Measurements from ENCODE around the gene STRA8. TPM values are rescaled to one million over a fixed set of nuclear protein-coding genes. Genes with fewer than 3 reads are reported as not detected.

Gene STRA8, protein sequence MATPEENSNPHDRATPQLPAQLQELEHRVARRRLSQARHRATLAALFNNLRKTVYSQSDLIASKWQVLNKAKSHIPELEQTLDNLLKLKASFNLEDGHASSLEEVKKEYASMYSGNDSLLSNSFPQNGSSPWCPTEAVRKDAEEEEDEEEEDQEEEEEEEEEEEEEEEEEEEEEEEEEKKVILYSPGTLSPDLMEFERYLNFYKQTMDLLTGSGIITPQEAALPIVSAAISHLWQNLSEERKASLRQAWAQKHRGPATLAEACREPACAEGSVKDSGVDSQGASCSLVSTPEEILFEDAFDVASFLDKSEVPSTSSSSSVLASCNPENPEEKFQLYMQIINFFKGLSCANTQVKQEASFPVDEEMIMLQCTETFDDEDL
- not detected for polyA plus RNA-seq

DNA sequence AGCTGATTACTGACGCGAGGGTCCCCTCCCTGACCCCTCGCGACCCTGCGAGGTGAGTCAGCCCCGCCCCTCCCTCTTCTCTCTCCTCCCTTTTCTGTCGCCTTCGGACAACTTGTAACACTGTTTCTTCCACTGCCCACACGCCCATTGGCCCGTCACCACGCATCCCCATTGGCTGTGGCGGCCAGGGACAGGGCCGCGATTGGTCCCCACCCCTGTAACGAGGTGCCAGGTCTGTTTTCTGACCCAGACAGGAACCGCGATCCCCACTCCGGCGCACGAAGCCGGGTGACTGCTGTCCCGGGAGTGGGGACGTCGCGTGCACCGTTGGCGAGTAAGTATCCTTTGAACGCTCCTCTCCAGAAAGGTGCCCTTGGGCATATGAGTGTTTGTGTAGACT, at the start of gene STRA8:
Gene STRA8 (plus strand): TSS at position 269 of the 400 bp plus-strand sequence. CDS start 6,687 bp downstream, outside the sequence.
- H3K27ac ChIP-seq (ENCODE audit: low read depth, low read length) = no peak within 1 kb of the TSS
- WGBS, 3 donors = 94 to 95% (median 95%) methylated on average over 23 to 28 of the region's 28 CpGs

DNA sequence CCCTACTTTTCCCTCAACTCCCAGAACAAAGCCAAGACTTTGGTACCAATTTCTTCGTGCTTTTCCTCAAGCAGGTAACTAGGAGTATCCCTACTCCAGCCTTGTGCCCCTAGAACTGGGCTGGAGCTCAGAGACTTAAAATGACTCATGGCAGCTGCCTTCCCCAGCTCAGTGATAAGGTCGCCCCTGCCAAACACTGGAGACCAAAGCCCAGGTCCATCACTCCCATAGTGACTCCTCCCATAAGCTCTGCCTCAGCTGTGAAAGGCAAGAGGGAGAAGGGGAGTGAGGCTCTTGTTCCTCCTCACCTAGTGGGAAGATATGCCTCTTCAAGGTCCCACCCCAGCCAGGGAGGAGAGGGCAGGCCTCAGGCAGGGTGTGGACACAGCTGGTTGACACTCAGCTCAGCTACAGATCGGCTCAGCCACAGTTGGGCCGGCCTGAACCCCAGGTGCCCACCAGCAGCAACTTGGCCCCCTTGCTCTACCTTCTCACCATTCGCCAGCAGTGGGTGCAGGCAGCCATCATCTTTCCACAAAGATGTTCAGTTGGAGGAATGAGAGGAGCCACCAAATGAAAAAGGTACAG, 49.3 kb upstream of the STRA8 start:
- no peak overlapping the region for H3K27ac ChIP-seq (ENCODE audit: low read depth, low read length)
- WGBS, 3 donors = 93 to 97% (median 93%) methylated on average over 5 of the region's 5 CpGs

DNA sequence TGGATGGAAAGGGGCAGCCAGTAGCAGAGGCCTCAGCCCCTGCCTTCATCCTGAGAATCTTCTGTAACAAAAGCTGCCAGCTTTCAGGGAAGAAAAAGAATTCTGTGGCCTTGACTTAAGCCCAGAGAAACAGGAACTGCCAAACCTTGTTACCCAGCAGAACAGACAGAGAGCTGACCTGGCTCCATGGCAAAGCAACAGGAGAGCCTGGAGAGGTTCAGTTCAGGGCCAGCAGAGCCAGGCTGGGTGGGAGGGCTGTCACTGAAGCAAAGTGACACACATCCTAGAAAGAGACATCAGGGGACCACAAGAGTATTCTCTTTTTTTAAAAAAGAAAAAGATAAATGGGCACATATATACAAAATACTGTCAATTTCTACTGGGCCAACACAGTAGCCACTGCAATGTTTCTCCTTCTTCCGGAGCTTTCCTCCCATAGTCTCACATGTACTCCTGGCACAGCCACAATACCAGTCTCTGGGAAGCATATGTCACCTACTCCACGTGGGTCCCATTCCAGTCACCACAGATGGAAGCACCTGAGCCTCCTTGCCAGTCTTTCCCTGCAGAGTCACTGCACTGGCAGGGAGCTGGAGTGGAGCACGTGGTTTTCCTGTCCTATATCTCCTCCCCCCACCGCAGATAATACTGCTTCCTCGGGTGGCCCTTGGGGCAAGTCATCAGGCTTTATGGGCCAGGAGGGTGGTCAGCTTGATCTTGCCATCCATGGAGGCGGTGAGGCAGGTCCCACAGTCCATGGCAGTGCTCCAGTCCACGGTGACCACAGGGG, 48.0 kb upstream of the STRA8 start:
- 77 to 92% (median 80%) methylated on average over 7 of the region's 7 CpGs for WGBS, 3 donors
- H3K27ac ChIP-seq (ENCODE audit: low read depth, low read length) = no peak overlapping the region

DNA sequence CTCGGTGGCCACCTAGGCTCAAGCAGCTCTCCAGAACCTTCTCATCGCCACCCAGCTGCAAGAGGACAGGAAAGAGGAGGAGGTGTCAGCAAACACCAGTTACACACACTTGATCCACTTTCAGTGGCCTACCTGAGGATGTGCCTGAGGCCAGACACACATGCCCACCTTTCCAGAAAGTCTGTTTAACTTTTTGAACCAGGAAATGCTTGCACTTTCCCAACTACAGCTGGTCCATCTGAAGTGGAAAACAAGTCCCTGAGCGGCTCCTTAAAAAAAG, 47.4 kb upstream of the STRA8 start:
- no peak overlapping the region for H3K27ac ChIP-seq (ENCODE audit: low read depth, low read length)
- 96 to 100% (median 98%) methylated on average over 3 of the region's 3 CpGs for WGBS, 3 donors

DNA sequence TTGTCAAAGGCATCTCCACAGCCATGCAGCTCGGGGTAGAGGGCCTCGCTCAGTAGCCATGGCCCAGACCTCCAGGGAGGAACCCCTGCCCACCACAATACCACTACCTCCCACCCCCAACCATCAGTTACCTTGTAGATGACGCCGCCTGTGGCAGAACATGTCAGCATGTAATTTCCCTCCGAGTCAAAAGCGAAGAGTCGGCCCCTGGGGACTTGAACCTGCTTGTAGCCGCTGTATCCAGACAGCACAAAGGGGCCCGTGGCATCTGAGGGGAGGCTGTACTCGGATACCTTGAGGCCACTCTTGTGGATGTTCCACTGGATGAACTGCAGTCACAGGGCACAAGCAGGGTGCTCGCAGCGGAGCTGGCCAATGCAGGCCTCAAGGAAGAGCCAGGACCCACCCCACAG, 46.8 kb upstream of the STRA8 start:
- H3K27ac ChIP-seq (ENCODE audit: low read depth, low read length) = no peak overlapping the region
- WGBS, 3 donors = 87 to 91% (median 90%) methylated on average over 12 of the region's 12 CpGs

DNA sequence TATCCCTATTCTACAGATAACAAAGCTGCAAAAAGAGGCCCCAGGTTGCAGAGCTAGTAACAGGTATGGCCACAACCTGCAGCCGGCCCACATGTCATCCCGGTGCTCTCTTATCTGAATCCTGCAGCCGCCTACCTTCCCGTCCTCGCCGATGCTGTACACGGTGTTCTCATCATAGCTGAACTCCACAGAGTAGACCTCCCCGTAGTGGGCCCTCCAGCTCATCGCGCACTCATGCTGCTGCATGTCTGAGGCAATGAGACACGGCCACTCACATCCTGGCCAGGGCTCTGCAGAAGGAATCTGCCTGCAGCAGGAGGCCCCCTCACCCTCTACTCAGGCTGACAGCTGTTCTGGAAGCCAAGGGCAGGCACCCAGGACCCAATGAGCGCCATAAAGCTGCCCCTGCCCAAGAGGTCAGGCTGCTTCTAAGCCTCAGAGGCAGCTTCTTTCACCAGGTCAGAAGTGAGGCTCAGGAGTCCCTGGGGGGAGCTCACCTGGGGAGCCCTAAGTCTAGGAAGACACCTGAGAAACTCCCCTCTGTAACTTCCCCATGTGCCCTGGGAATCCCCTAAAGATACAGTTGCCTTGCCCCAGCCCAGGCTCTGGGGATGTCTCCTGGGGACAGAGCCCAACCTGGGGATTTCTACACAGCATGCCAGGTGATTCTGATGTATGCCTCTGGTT, 45.2 kb upstream of the STRA8 start:
- no peak overlapping the region for H3K27ac ChIP-seq (ENCODE audit: low read depth, low read length)
- 75 to 97% (median 95%) methylated on average over 12 of the region's 12 CpGs for WGBS, 3 donors

DNA sequence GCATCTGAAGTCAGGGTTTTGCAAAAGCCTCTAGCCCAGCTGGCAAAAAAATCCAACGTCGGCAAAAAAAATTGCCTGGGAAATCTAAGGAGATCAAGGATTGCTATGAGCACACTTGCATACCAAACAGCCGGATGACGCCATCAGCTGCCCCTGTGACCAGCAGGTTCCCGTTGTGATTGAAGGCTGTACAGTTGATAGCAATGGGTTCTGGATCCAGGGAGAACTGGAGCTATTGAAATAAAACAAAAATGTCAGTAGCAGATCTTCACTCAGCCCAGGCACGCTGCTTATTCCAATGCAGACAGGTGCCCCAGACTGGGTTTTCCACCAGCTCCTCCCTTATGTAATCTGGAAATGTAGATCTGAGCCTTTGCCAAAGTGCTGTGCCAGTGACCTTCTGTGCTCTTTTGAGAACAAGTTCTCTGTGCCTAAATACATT, 44.4 kb upstream of the STRA8 start:
- 39 to 95% (median 89%) methylated on average over 6 of the region's 6 CpGs for WGBS, 3 donors
- no peak overlapping the region for H3K27ac ChIP-seq (ENCODE audit: low read depth, low read length)

DNA sequence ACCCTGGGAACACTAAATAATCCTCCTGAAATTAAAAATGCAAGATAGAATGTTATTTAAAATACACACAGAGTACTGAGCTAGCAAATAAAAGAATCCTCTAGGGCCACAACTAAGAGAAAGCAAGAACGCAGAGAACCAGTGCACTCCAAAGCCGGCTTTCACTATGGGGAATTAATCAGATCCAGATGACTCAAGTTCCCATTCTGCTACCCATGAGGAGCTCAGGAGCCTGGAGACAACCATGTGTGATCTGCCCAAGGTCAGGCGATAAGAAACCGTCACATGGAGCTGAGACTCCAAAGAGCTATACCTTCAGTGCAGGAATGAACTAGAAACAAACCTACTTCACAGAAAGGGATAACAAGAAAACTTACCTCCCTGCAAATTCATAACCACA, 43.7 kb upstream of the STRA8 start:
- no peak overlapping the region for H3K27ac ChIP-seq (ENCODE audit: low read depth, low read length)
- 53 to 84% (median 59%) methylated on average over 4 of the region's 4 CpGs for WGBS, 3 donors

DNA sequence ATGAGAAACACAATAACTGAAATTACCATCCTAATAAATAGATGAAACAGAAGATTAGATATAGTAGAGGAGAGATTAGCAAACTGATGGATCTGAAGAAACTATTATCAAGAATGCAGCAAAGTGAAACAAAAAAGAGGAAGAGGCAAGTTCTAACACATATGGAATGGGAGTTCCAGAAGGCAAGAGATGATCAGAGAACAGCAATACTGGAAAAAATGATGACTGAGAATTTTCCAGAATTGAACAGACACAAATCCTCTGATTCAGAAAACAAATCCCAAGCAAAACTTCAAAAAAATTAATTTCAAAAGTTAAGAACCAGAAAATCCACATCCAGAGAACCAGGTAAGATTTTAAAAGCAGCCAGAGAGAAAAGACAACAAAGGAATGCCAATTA, 42.9 kb upstream of the STRA8 start:
- no peak overlapping the region for H3K27ac ChIP-seq (ENCODE audit: low read depth, low read length)

DNA sequence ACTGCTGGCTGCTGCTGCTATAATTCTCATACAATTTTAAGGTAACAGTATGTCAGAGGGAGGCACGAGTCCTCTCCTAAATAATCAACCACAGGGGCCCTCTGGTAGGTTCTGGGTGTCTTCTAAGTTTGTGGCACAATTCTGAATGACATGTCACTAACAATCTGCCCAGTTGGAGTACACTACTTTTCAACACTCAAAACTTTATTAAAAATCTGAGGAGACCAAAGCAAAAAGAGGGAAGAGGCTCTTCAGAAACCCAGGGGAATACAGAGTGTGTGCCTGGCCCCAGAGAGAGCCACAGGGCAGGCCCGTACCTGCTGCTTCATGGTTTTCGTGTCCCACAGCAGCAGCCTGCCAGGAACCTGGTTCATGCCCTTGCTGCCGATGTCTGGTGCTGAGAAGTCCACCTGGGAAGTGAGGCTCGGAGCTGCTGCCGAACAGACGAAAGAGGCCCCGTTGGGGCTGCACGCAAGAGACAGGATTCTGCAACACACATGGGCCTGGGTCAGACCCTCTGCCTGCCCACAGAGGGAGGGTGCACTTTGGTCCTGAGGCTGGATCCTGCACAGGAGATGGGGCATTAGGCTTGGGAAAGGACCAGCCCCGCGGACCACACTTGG, 40.6 kb upstream of the STRA8 start:
- WGBS, 3 donors = 86 to 97% (median 94%) methylated on average over 11 of the region's 11 CpGs
- H3K27ac ChIP-seq (ENCODE audit: low read depth, low read length) = no peak overlapping the region

DNA sequence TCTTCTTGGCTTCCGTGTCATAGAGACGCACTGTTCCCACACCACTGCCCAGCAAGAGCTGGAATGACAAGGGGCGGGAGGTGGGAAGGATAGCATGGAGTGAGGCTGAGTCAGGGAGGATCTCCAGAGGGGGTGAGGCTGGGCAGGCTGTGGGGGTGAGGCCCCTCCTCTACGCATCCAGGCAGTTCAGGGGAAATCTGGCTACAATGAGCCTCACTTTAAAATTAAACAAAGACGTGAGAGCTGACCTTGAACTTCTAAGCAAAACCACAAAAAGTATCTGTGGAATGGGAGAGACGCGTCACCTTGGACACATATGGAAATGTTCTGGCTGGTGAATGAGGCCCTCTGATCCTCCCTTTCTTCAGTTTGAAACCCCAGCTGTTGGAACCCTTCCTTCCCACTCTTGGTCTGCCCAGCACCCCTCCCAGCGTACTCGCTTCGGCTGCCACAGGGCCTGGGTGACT, 40.0 kb upstream of the STRA8 start:
- H3K27ac ChIP-seq (ENCODE audit: low read depth, low read length) = no peak overlapping the region
- 51 to 92% (median 87%) methylated on average over 10 of the region's 10 CpGs for WGBS, 3 donors

DNA sequence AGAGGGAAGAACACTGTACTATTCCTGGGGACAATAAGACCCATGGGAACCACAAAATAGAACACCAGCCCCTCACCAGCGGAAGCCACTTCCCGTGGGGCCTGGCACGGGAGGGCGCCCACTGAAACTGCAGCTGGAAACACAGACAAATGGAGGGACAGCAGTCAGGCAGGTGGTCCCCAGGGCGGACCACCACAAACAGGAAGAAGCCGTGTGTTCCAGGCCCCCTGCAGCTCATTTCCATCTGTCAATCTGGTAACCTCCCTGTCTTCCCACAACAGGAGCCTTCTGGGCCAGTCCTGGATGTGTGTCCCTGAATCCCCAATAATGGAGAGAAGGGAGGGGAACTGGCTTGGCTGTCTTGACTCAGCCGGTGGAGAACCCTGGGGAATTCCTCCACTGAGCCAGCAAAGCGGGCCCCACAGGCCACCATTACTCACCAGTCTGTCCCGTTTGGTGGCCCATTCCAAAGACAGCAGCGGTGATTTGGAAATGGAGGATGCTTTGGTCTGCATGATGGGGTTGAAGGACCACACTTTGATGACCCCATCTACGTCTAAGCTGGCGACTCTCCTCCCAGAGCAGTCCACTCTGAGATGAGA, 39.0 kb upstream of the STRA8 start:
- no peak overlapping the region for H3K27ac ChIP-seq (ENCODE audit: low read depth, low read length)
- WGBS, 3 donors = 79 to 86% (median 82%) methylated on average over 12 of the region's 12 CpGs

DNA sequence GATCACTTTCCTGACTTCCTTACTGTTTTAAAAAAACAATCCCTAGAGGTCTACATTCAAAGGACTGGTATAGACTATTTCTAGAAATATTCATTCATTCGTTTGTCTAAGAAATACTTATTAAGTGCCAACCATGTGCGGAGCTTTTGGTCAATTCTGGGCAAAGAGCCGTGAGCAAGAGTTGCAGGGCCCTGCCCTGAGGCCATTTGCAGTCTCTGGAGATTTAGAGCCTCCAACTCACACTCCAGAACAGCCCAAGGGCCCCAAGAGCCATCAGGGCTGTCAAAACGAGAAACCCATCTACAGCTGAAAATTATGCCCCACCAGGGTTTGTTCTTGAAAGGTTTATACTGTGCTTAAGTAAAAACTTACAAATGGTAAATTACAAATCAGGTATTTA, 38.5 kb upstream of the STRA8 start:
- H3K27ac ChIP-seq (ENCODE audit: low read depth, low read length) = no peak overlapping the region
- 79 to 87% (median 79%) methylated on average over 4 of the region's 4 CpGs for WGBS, 3 donors

DNA sequence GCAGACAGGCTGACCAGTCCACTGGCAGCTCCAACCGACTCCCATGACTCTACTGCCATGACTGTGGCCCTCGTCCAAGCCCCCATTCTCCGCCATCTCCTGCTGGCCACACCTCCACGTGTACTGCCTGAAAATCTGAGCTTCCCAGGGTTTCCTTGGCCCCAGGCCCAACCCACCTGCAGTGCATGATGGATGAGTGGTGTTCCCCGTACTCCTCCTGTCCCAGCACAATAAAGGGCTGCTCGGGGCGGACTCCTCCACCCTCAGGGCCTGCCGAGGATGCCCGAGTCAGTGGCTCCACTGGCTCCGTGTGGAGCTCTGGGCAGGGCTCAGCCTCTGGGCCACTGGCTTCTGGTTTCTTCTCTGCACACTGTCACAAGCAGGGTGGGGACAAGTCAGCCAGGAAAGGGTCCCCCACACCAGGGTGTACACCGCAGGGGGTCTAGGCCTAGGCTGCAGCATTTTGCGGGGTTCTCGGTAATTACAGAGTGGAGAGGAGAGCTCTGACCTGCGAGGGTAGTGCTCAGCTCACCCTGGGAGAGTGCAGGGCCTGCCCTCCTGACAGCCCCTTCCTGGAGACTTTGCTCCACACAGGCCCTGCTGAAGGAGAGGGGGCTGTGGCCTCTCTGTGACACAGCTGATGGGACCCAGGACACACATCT, 37.5 kb upstream of the STRA8 start:
- no peak overlapping the region for H3K27ac ChIP-seq (ENCODE audit: low read depth, low read length)
- 77 to 97% (median 93%) methylated on average over 13 to 14 of the region's 14 CpGs for WGBS, 3 donors

DNA sequence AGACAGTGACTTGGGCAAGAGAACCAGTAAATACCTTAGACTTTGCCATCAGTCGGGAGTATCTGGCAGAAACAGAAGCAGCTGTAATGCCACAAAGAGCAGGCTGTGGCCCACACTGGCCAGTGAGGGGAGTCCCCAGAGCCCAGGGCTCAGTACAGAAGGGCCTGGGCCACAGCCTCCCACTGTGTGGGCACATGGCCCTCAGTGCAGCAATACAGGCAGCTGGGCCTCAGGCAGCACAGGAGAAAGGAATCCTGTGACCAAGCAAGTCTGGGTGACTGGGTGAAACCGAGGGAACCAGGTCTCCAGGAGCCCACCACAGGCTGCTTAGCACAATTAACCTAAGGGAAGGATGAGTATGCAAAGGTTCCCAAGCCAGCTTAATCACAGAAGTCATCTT, 36.3 kb upstream of the STRA8 start:
- 86 to 97% (median 92%) methylated on average over 2 of the region's 2 CpGs for WGBS, 3 donors

DNA sequence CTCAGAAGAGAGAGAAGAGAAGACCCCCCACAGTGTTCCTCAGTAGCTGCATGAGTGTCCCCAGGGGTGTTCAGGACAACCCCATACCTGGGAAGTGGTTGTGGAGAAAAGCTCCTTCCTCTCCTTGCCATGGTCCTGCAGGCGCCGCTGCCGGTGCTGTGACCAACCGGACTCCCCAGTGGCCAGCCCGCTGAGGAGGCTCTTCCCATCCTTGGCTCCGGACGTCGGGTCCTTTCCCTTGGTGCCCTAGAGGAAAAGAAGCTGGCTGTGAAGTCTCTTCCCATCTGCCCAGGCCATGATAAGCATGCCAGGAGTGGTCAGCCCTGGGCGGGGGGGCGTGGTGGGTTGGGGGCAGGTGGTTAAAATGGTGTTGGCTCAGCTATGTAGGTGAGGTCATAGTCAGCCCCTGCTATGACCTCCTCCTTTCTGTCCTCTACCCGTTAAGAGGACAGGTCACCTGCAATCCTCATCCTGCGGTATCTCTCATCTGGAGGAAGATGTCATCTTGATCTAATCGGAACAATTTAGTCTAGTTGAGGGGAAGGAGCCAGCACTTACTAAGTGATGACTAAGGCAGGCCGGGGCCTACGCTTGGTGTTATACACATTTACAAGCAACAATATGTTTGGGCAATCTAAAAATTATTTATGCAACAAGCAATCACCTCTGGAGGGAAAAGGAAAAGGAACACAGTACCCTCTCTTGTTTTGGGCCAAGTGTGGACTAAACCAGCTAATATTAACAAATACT, 35.6 kb upstream of the STRA8 start:
- H3K27ac ChIP-seq (ENCODE audit: low read depth, low read length) = no peak overlapping the region
- WGBS, 3 donors = 92 to 95% (median 92%) methylated on average over 15 of the region's 15 CpGs

More for the DNA sequence above, 36.3 kb upstream of the STRA8 start:
- no peak overlapping the region for H3K27ac ChIP-seq (ENCODE audit: low read depth, low read length)

DNA sequence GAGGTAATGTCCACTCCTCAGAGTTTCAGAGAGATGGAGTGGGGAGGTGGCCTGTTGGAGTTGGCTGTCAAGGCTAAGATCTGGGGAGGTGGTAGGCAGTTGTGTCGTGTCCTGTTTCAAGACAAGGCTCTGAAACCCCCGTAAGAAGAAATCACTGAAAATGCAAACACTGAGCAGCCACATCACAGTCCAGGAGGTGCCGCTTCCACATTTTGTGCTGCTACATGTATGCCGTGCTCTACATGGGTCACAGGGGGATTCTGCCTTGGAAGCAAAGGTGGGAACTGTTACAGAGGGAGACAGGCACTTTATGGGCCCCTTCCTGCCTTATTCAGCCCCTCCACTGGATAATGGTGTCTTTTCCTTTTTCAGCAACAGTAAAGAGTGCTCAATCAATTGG, 34.2 kb upstream of the STRA8 start:
- WGBS, 3 donors = 86 to 99% (median 96%) methylated on average over 4 of the region's 4 CpGs
- H3K27ac ChIP-seq (ENCODE audit: low read depth, low read length) = no peak overlapping the region

Measured in adipose tissue (tissue), 3 donors.